ENCODE measurements around the gene SLC16A4.

DNA sequence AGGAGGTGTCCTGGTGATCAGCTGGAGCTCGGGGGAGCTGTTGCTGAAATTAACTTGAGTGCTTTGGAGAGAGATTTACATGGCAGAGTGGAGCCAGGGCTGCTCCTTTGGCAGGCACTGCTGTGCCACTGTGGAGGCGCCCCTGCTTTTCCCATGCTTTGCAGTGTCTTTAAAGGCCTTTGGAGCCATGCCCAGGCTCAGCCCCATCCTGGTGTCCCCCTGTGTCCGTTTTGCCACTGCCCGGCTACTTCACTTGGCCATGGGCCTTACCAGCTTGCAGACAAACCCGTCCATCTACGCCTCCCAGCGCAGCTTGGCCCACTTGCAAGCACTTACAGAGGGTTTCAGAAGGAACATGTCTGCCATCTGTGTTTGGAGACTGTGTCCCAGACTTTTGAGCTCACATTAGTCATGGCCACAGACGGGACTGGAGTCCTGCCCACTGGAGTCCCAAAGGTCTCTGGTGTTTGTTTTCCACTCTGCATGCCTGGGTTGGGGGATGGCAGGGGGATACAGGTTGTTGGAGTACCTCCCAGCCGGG is 34.9 kb upstream of the SLC16A4 start:
- TF ChIP-seq, protein P1, sequence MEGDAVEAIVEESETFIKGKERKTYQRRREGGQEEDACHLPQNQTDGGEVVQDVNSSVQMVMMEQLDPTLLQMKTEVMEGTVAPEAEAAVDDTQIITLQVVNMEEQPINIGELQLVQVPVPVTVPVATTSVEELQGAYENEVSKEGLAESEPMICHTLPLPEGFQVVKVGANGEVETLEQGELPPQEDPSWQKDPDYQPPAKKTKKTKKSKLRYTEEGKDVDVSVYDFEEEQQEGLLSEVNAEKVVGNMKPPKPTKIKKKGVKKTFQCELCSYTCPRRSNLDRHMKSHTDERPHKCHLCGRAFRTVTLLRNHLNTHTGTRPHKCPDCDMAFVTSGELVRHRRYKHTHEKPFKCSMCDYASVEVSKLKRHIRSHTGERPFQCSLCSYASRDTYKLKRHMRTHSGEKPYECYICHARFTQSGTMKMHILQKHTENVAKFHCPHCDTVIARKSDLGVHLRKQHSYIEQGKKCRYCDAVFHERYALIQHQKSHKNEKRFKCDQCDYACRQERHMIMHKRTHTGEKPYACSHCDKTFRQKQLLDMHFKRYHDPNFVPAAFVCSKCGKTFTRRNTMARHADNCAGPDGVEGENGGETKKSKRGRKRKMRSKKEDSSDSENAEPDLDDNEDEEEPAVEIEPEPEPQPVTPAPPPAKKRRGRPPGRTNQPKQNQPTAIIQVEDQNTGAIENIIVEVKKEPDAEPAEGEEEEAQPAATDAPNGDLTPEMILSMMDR (IDR thresholded peaks at IDR 0.05): no peak
- no peak for TF ChIP-seq POLR2A (IDR thresholded peaks at IDR 0.05)

Data from body of pancreas (tissue), 4 donors.